Hepatocyte (in vitro differentiated cells): ENCODE data around the gene HSPA9. TPM values are rescaled to one million over a fixed set of nuclear protein-coding genes. Genes with fewer than 3 reads are reported as not detected.

Source experiments
- DNase-seq: peaks from one replicate; pipeline ENCODE4 v3.0.0-alpha.2; 2016; ENCODE audit warnings: low spot score
- H2AFZ ChIP-seq: fragments of 200-600 bp; sonication (generic); 2 replicates; pipeline ENCODE4 v1.6.0; 2016; ENCODE audit warnings: antibody characterized with exemption, mild to moderate bottlenecking
- H3K27ac ChIP-seq: fragments of 200-600 bp; sonication (generic); 2 replicates; pipeline ENCODE4 v1.5.1; 2016; ENCODE audit warnings: mild to moderate bottlenecking
- H3K27me3 ChIP-seq: fragments of 200-600 bp; sonication (generic); 2 replicates; pipeline ENCODE4 v1.6.1; 2016
- H3K36me3 ChIP-seq: fragments of 200-600 bp; sonication (generic); replicated peaks from 2 replicates; pipeline ENCODE4 v1.5.1; 2016; ENCODE audit warnings: low read depth; ENCODE audit not compliant: insufficient read depth
- H3K4me1 ChIP-seq: fragments of 200-600 bp; sonication (generic); 2 replicates; pipeline ENCODE4 v1.5.1; 2016; ENCODE audit warnings: mild to moderate bottlenecking, moderate library complexity; ENCODE audit not compliant: insufficient read depth
- H3K4me2 ChIP-seq: fragments of 200-600 bp; sonication (generic); 2 replicates; pipeline ENCODE4 v1.6.0; 2016
- H3K4me3 ChIP-seq: fragments of 200-600 bp; sonication (generic); 2 replicates; pipeline ENCODE4 v1.5.1; 2016; ENCODE audit warnings: mild to moderate bottlenecking
- H3K79me2 ChIP-seq: fragments of 200-600 bp; sonication (generic); 2 replicates; pipeline ENCODE4 v1.6.0; 2017; ENCODE audit warnings: mild to moderate bottlenecking
- H3K9me2 ChIP-seq: fragments of 200-600 bp; sonication (generic); replicated peaks from 2 replicates; pipeline ENCODE4 v1.6.0; 2017; ENCODE audit warnings: mild to moderate bottlenecking; ENCODE audit not compliant: insufficient read depth
- H3K9me3 ChIP-seq: fragments of 200-600 bp; sonication (generic); 2 replicates; pipeline ENCODE4 v1.5.1; 2016; ENCODE audit warnings: low read depth, mild to moderate bottlenecking
- H4K20me1 ChIP-seq: fragments of 200-600 bp; sonication (generic); 2 replicates; pipeline ENCODE4 v1.6.0; 2016; ENCODE audit warnings: mild to moderate bottlenecking; ENCODE audit not compliant: insufficient read depth, poor library complexity, severe bottlenecking
- CTCF ChIP-seq: fragments of 200-600 bp; sonication (generic); IDR thresholded peaks from 2 replicates; pipeline ENCODE4 v1.5.1; 2016; ENCODE audit warnings: antibody characterized with exemption, mild to moderate bottlenecking; ENCODE audit not compliant: poor library complexity
- EZH2 ChIP-seq: fragments of 200-600 bp; sonication (generic); IDR thresholded peaks from 2 replicates; pipeline ENCODE4 v1.6.1; 2016; ENCODE audit warnings: antibody characterized with exemption, mild to moderate bottlenecking, borderline replicate concordance
- EZH2phosphoT487 ChIP-seq: fragments of 200-600 bp; sonication (generic); IDR thresholded peaks from one replicate; pipeline ENCODE4 v1.6.1; 2018; ENCODE audit warnings: antibody characterized with exemption, mild to moderate bottlenecking, low read depth, moderate library complexity; ENCODE audit not compliant: unreplicated experiment, severe bottlenecking
- WGBS: methylation state at CpG from one replicate; pipeline ENCODE4 v1.1.6; 2016; ENCODE audit warnings: low lambda C conversion rate; ENCODE audit errors: missing lambda C conversion rate; 5-methylcytosine and 5-hydroxymethylcytosine counted together
- polyA plus RNA-seq: library from polyadenylated mRNA; unstranded; fragments of >200 nt; fragmentation: Nextera tagmentation; extraction: Ambion mirVana; gene quantifications from 2 replicates; pipeline ENCODE4 v1.2.1, GENCODE V29; 2016
- total RNA-seq: library from RNA; depleted of rRNA; stranded (reverse); fragments of >200 nt; gene quantifications from 2 replicates; pipeline ENCODE4 v1.2.3, GENCODE V29; 2014

HSPA9 gene
- total and polyA plus RNA-seq, 2 experiments from 2014 or later, result 211 to 383 TPM

- H3K4me2 ChIP-seq, result no peak overlapping the region
- no peak overlapping the region for H2AFZ ChIP-seq
- H3K79me2 ChIP-seq, result no peaks in the 10 kb centered on the region
- 95% methylated on average over 3 of the region's 3 CpGs for WGBS
- DNase-seq, result no peak
- TF ChIP-seq CTCF (no peak), EZH2 (no peak), EZH2phosphoT487 (no peak)
- no peaks in the 10 kb centered on the region for H3K27me3 ChIP-seq
- H3K9me3 ChIP-seq, result no peaks in the 10 kb centered on the region
- H3K4me1 ChIP-seq, result no peaks in the 10 kb centered on the region
- H4K20me1 ChIP-seq, result no peaks in the 10 kb centered on the region
- no peaks in the 10 kb centered on the region for H3K36me3 ChIP-seq
- no peak overlapping the region for H3K4me3 ChIP-seq
- H3K27ac ChIP-seq, result no peak overlapping the region
- H3K9me2 ChIP-seq, result no peaks in the 10 kb centered on the region
Observed at GRCh38 chr5:138600446-138600845, 25.2 kb upstream of the HSPA9 start.

DNA sequence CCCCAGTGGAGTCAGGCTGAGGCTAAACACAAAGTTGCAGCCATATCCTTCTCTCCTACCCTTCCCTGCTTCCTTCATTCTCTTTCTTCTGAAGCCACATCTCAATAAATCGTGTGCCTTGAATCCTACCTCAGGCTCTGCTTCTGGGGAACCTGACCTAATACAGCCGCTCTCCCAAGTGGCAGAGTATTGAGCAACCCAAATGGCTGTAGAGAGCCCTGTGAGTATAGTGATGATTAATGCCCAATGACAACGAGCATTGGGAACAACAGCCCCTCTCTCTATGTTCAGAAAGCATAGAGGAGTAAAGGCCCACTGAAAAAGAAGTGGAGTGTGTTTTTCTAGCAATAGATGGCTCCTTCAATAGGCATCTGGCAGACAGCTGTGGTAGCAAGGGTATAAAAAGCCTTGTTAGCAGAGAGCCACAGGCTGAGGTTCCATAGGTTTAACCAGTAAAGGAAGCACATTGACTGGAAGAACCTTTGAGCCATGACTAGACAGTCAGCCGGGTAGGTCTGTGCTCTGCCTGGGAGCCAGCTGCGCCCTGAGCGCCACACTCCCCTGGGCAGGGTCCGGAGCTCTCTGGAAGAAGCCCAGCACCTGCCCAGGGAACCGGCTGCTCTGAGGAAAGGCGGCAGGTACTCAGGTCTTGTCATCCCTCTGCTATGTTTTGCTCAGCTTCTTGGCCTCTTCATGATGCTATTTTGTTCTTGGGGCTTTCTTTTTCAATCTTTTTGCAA is 22.6 kb upstream of the HSPA9 start:
- Histone ChIP-seq H4K20me1 (no peaks in the 10 kb centered on the region), H3K4me1 (no peaks in the 10 kb centered on the region), H3K27me3 (no peaks in the 10 kb centered on the region), H3K9me2 (no peaks in the 10 kb centered on the region), H3K79me2 (no peaks in the 10 kb centered on the region), H2AFZ (no peak overlapping the region), H3K9me3 (no peaks in the 10 kb centered on the region), H3K4me3 (no peak overlapping the region), H3K36me3 (no peaks in the 10 kb centered on the region), H3K4me2 (no peak overlapping the region), H3K27ac (no peak overlapping the region)
- TF ChIP-seq EZH2, result no peak
- no peak for TF ChIP-seq CTCF
- no peak for TF ChIP-seq EZH2phosphoT487
- WGBS, result 88% methylated on average over 9 of the region's 9 CpGs
- DNase-seq, result no peak

- WGBS, result 78% methylated on average over 6 of the region's 6 CpGs
- TF ChIP-seq CTCF (no peak), EZH2 (no peak), EZH2phosphoT487 (no peak)
- H3K4me2 ChIP-seq, result no peak overlapping the region
- H3K36me3 ChIP-seq, result no peaks in the 10 kb centered on the region
- H2AFZ ChIP-seq, result no peak overlapping the region
- H3K9me3 ChIP-seq, result no peaks in the 10 kb centered on the region
- H3K27me3 ChIP-seq, result no peaks in the 10 kb centered on the region
- no peaks in the 10 kb centered on the region for H3K9me2 ChIP-seq
- no peak overlapping the region for H3K27ac ChIP-seq
- H3K4me1 ChIP-seq, result no peaks in the 10 kb centered on the region
- no peak overlapping the region for H3K4me3 ChIP-seq
- DNase-seq, result no peak
- no peaks in the 10 kb centered on the region for H3K79me2 ChIP-seq
- H4K20me1 ChIP-seq, result no peaks in the 10 kb centered on the region
Observed at GRCh38 chr5:138596105-138596881, 21.1 kb upstream of the HSPA9 start.
